Activated CD4-positive, alpha-beta T cell treated with anti-CD3 and anti-CD28 coated beads, Interleukin-2, amount 50 U/mL, for 1 hour (primary cell): Measurements from ENCODE around the gene SLC13A5.
"Not testable (repeated sequence)": the region's sequence is repeated elsewhere in the genome, so short reads cannot be mapped to it uniquely, and the experiment has no call there.

Experiments
- DNase-seq: peaks from one replicate; pipeline ENCODE4 v3.0.0-alpha.2; 2020

The SLC13A5 gene

DNA sequence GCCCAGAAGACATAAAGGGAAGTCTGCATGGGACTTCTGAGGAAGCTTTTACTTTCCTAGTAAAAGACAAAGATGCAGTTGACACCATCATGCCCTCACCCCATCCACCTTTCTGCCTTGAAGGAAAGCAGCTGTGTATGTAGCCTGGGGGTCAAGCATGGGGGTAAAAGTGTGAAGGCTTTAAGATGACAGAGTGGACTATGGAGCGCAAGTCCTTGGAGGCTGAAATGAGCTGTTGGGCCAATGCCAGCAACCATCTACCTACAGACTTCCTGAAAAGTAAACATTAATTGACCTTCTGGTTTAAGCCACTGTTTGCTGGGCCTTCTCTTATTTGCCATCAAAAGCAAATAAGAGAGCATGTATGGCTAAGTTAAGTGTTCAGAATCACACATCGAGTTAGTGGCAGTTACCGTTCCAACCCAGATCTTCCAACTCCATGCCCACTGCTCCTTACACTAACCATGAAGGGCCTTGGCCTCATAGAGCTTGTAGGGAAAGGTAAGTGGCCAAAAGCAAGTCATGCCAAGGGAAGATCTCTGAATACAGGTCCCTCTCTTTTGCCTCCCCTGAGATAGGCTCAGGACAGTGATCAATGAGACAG lies 30.0 kb downstream of the SLC13A5 start:
- DNase-seq: no peak

DNA sequence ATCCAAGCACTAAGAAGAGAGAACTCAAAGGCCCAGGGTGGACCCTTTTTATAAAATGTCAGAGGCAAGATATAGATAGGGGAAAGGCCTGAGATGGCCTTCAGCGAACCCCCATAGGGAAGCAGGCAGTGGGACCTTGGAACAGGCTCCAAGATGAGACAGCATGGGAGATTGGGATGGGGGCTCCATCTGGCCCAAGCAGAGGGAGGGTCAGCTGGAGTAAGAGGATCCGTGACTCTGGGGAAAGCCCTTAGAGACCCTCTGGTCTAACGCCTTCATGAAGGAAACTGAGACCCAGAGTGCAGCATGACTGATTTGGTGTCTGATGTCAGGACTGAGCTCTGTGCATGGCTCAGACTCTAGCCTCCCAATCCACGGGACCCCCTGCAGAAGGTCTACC lies 30.8 kb downstream of the SLC13A5 start:
- no peak for DNase-seq

DNA sequence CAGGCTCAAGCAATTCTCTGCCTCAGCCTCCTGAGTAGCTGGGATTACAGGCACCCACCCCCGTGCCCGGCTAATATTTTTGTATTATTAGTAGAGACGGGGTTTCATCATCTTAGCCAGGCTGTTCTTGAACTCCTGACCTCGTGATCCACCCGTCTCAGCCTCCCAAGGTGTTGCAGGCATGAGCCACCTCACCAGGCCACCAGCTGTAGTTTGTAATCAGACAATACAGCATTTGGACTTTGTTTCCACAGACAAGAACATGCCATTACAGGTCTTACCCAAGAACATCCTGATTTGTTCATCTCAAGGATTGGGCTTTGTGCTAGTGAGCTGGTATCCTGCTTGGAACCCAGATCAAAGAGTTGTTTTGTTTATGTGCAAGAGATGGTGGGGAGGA lies 31.5 kb downstream of the SLC13A5 start:
- DNase-seq: no peak

DNA sequence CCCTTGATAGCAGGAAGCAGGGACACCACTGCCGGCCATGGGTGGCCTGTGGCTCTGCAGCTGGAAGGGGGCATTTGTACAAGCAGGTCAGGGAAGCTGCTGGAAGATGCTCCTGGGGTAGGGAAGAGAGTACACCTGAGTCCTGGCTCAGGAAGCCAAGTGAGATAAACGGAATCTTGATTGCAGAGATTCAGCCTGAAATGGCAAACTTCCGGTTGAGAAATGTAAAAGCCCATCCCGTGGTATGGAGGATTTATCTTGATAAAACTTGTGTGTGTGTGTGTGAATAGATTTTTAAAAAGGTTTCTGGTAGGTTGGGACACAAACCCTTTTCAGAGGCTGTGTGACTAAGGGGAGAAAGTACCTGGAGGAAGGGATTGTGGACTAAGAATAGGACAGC lies 32.0 kb downstream of the SLC13A5 start:
- DNase-seq: no peak

DNA sequence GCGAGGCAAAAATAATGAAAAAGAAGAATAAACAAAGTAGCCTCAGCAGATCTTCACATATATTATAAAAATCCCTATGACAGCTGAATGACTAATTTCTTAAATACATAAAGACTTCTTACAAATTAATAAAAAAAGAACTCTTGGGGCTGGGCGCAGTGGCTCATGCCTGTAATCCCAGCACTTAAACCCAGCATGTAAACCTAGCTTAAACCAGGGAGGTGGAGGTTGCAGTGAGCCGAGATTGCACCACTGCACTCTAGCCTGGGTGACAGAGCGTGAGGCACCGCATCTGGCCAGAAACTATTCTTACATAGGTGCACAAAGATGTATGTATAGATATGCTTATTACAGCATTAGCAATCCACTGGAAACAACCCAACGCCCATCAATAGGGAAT lies 33.9 kb downstream of the SLC13A5 start:
- no peak for DNase-seq

DNA sequence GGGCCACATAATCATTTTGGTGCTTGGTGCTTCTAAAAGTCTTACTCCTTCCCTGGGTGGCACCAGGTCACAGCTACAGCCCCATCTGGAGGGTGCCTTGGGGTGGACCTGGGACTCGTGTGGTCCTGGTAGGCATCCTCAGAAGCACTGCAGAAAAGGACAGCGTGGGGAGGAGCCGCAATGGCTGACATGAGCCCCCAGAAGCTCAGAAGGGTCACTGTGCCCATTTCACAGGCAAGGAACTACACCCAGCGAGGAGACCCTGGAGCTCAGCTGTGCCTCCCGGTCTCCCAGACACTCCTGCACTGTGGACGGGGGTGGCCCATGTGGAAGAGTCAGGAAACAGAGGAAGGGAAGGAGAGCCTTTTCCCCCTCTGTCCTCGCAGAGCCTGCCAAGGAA lies 35.2 kb downstream of the SLC13A5 start:
- DNase-seq: no peak

DNA sequence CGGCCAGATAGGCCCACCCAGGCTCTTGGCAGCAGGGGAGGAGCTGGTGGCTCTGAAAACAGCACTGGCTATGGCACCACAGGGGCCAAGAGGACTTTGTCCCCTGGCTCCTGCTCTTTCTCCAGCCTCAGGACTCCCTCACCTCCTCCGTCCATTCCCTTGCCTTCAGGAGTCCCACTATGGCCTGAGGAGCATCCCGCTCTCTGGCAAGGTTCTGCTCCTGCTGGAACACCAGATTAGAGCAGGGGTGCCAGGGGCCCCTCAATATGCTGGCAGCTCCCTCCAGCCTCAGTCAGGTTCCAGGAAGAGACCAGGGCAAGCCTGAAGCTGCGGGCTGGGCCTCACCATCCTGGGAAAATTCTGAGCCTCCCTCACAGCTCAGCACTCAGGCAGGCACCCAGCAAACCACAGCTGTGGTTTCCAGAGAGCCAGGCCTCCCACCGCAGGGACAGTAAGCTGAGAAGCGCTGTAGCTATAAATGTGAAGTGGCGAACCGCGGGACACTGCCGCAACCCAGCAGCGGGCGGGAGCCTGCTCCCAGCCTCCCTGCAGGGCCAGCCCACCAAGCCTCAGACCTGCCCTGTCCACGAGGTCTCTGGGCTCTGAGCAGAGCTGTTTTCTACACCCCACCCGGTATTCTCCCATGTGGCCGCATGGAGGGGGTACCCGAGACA lies 35.9 kb downstream of the SLC13A5 start:
- no peak for DNase-seq

DNA sequence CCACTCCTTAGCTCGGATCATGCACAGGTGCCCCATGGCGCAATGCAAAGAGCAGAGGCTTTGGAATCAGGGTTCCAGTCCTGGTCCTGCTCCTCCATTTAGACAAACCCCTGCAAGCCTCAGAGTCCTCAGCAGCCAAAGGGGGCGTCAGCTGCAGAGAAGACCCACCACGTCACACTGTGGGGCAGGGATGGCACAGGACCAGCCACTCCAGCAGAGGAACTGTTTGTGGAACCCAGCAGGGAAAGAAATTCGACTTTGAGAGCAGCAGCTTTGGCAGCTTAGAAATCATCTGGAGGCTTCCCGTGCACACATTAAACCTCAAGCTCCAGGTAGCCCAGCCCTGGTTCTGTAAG lies 36.4 kb downstream of the SLC13A5 start:
- no peak for DNase-seq

DNA sequence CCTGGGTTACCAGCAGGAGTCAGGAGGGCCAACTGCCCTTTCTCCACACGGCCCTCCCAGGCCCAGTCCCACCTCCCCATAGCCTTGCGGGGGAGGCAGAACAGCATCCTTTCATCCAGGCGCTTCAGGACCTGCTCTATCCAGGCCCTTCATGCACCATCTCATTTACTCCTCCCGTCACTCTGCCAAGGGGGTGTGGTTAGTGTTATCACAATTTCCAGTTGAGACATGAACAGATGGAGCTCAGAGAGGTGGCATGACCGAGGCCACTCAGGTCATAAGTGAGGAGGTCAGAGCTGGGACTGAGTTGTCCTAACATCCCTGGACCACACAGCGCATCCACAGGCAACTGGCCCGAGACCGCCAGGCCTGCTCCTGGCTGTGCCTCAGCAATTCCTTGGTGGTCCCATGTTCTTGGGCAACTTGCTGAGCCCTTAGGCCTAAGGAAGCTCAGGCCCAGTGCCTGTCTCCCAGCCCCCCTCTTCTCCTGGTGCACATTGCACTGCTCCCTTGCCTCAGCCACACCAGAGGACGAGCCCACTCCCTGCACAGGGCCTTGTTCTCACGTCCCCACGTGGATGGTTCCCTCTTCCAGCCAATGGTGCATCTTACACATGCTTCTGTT lies 37.9 kb downstream of the SLC13A5 start:
- no peak for DNase-seq

DNA sequence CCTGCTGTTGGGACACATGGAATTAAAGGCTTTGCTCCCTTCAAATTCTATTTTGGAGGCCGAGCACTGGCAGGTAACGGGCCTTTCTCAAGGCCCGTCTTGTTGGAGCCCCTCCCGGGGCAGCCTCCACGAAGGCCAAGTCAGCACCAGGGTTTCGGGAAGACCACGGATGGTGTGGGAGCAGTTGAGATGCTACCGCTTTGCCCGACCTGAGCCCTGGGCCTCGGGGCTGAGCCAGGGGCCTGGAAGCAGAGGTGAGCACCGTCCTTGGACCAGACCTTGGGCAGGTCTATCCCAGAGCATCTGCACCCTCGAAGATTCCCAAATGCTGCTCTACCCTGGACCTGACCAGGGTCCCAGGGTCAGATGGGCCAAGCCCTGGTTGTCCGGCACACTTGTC lies 38.6 kb downstream of the SLC13A5 start:
- no peak for DNase-seq

DNA sequence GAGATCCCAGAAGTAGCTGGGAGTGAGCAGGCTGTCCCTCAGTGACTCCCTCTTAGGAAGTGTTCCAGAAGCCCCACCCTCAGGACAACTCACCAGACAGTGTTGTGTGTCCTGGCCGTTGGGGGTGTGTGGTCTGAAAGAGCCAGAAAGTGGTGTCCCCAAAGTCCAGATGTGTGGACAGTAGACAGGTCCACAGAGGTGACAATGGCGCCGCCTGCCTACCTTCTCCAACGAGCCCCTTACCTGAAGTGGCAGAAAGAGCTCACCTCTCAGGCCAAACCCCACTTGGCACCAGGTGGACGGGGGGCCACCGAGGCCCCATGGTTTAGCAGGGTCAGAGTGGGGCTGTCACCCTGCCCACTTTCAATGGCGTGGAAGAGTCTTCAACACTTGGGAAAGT lies 41.7 kb downstream of the SLC13A5 start:
- no peak for DNase-seq

DNA sequence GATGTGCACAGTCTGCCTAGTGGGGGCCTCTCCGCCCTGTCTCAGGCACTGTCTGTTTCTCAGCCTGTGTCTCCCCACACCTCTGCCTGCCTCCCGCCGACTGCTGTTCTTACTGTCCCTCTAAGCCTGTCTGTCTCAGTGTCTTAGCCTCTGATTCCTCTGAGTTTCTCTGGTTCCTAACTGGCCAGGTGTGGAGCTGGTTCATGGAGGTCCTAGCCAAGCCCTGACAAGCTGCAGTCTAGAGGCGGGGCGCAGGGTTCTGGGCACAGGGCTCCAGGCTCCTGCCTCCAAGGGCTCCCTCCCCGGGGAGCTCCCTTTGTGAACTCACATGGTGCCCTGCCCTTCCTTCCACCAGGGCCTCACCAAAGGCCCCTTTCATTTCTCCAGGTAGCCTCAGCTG lies 42.2 kb downstream of the SLC13A5 start:
- DNase-seq: no peak

DNA sequence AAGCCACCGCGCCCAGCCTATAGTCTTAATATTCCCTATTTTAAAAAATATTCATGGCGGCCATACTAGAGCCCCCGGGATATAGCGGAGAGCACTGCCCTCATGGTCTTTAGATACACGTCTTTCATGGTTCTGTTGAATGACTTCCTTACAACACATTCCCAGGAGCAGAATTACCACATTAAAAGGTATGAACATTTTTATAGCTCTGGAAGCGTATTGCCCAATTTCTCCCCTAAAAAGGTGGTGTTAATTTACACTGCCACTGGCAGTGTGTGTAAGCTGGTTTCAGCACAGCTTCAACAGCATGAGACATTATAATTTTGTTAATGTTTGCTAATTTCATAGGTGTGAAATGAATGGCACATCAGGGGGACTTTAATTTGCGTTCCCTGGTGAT lies 42.6 kb downstream of the SLC13A5 start:
- no peak for DNase-seq

DNA sequence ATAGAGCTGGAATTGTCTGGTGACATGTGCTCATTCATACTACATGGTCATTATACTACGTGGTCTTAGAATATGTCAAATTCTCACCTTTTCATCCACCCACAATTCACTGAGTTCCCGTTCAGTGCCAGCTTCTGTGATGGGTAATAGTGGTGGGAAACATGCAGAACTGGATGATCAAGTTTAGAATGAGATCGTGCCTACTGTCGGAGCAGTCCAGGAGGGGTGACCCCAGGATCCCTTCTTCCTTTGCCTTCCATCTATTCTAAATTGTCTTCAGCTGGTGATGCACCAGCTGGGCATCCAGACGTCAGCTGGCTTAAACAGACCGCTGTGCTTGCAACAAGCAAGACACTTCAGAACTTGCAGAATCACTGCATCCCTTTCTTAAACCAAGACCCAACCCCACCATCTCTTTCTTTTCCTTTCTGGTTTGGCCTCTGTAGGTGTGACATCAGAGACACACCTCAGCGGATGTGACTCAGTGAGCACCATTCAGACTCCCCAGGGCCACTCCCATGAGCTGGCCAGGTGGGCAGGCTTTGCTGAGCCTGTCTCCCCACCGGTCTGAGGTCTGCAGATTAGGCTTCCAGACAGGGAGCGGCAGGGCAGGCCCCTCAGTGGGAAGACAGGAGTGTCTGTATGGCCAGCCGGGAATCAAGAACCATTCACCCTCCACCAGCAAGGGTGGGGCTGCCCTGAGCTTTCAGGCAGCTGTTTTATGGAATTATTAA lies 43.5 kb downstream of the SLC13A5 start:
- no peak for DNase-seq

DNA sequence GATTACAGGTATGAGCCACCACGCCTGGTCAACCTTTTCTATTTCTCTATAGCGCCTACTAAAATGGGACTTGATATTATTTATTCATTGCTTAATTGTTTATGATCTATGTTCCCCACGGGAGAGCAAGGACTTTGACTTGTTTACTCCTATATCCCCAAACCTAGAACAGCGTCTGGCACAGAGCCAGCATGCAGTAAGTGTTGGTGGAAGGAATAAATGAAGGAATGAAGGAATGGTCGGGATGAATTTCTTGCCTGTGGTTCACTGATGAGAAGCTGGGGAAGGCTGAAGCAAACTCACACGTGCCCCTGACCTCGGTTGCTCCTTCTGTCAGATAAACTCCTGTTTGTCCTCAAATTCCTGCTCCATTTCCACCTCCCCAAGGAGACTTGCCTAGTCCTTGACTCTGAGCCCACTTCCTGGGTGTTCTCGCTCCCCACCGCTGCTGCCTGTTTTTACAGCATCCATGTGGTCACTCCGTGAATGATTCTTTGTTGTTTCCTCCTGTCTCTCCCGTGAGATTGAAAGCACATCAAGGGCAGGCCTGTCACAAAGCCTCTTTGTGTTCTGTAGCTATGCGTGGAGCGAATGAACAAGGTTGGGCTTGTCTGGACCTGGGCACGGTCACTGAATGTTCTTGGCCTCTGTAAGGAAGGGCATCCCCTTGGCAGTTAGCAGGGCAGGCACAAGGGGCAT lies 44.3 kb downstream of the SLC13A5 start:
- no peak for DNase-seq

DNA sequence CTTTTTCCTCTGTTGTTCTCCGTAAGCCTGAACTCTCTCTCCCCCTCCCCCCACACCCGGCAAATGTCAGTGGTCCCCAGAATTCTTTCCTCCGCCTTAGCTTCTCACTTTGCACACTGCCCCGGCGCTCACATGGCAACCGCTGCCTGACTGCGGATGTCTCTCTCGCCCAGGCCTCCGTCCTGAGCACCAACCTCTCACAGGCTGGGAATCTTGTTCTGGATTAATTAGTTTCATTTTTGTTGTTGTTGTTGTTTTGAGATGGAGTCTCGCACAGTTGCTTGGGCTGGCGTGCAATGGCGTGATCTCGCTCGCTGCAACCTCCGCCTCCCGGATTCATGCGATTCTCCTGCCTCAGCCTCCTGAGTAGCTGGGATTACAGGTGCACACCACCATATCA lies 45.0 kb downstream of the SLC13A5 start:
- no peak for DNase-seq

DNA sequence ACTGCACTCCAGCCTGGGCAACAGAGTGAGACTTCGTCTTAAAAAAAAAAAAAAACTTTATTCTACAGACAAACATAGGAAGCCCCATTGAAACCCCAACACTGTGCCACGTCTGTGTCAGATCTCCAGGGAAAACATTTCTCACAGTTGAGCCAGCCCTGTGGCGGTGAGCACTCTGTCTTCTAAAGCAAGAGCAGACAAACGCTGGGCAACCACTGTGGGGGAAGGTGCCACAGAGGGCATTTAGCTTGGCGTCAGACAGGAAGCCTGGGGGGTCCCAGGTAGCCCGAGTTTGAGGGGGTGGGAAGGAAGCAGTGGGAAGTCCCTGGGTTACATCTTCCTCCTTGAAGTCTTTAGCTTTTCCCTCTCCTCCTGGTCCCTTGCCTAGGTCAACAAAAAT lies 45.7 kb downstream of the SLC13A5 start:
- no peak for DNase-seq

DNA sequence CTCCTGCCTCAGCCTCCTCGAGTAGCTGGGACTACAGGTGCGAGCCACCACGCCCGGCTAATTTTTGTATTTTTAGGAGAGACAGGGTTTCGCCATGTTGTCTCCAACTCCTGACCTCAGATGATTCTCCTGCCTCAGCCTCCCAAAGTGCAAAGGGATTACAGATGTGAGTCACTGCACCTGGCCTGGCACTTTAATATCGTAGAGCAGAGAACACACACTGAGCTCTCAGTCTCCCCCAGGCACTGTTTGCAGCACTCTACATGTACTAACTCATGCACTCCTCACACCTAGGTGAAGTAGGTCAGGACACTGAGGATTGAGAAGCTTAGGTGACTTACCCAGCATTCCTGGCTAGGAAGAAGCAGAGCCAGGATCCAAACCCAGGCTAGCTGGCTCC lies 46.6 kb downstream of the SLC13A5 start:
- no peak for DNase-seq

DNA sequence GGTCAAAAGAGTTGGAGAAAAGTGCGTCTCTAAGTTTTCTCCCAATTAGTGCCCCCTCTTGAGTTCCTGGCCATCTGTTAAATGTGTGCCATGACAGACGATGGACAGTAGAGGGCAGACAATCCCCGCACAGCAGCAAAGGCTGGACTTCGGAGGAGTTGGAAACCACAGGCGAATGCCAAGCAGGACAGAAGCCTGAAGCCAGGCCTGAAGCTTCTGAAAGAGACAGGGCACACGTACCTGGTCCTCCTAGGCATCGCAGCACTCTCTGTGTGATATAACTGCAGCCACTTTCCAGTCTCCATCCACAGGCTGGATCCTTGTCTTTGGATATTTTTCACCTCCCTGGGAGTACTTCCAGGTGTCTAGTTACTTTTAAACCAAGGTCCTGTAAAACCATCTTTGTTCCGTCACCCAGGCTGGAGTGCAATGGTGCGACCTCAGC lies 47.1 kb downstream of the SLC13A5 start:
- DNase-seq: no peak

DNA sequence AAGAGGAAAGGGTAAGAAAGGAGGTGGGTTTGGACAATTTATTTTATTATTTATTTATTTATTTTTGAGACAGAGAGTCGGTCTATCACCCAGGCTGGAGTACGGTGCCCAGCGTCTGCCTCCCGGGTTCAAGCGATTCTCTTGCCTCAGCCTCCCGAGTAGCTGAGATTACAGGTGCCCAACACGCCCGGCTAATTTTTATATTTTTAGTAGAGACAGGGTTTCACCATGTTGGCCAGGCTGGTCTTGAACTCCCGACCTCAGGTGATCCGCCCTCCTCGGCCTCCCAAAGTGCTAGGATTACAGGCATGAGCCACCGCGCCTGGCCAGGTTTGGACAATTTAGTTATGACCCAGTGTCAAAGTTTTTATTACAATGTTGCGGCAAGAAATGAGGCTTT lies 50.0 kb downstream of the SLC13A5 start:
- not testable (repeated sequence) for DNase-seq

DNA sequence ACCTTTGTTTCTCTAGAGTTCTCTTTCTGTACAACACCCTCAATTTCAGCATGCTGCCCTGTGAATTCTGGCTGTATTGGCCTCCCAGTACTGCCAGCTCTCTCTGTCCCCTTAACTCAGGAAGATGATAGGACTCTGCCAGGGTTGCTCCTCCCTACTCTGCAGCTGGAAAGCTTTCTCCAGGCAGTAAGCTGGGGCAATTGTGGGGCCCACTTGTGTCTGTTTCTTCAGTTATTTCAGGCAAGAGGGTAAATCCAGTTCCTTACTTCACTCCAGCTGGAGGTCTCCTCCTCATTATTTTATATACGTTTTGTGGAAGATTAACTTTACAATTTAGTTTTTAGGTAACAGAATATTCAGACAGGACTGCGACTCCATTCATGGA lies 51.7 kb downstream of the SLC13A5 start:
- no peak for DNase-seq

DNA sequence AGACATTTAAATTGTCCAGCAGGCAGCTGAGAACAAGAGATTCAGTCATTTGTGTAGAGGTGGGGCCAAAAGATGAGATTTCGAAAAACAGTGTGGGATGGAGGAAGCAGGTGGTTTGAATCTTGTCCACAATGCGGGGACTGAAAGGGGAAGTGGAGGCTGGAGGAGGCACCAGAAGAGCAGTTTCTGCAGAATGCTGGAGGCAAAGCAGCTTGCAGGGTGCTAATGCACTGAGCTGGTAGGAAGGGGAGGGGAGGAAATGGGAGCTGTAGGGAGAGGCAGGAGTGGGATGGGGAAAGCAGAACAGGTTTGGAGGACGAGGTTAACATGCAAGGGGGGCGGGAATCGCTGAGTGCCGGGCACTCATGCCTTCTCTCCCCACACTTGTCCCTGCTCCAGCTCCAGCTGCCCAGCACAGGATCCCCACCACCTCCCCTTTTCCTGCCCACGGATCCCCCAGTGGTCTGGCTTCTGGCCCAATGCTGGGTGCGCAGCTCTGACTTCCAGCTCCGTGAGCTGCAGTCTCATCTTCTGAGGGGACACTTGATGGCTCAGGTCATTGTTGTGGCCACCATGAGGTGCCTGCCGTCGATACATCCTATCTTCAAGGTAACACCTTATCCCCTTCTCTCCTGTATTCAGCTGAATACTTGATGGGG lies 52.2 kb downstream of the SLC13A5 start:
- DNase-seq: no peak

DNA sequence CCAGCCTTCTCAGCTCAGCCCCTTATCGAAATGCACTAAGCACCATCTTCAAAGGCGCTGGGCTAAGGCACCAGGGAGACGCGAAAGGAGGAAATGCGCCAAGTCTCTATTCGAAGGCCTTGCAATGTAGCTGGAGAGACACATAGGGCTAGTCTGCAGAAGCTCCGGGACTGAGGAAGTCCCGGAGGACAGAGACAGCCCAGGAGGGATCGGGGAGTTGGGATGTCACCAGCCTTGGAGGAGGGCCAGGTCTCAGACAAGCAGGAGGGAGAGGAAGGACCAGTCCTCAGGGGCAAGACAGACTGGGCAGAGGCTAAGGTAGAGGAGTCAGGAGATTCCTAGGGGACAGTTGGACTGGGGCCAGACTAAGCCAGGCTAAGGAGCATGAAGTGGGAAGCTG lies 53.1 kb downstream of the SLC13A5 start:
- no peak for DNase-seq
